Measurements from ENCODE around the gene UPF1.

GRCh38 chr19:18843960-18844359 is 12.2 kb downstream of the UPF1 start:
- TF ChIP-seq, protein P1, sequence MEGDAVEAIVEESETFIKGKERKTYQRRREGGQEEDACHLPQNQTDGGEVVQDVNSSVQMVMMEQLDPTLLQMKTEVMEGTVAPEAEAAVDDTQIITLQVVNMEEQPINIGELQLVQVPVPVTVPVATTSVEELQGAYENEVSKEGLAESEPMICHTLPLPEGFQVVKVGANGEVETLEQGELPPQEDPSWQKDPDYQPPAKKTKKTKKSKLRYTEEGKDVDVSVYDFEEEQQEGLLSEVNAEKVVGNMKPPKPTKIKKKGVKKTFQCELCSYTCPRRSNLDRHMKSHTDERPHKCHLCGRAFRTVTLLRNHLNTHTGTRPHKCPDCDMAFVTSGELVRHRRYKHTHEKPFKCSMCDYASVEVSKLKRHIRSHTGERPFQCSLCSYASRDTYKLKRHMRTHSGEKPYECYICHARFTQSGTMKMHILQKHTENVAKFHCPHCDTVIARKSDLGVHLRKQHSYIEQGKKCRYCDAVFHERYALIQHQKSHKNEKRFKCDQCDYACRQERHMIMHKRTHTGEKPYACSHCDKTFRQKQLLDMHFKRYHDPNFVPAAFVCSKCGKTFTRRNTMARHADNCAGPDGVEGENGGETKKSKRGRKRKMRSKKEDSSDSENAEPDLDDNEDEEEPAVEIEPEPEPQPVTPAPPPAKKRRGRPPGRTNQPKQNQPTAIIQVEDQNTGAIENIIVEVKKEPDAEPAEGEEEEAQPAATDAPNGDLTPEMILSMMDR (conservative IDR thresholded peaks at IDR 0.05 in 1 of 2, IDR thresholded peaks at IDR 0.05 in 1 of 2; ENCODE audit: extremely low read depth in 1 of 2, insufficient read depth in 1 of 2, low read depth in 1 of 2, low read length in 2 of 2) = no peak
- TF ChIP-seq EZH2 (IDR thresholded peaks at IDR 0.05; ENCODE audit: borderline replicate concordance, low read length) = no peak
